Hepatocyte (in vitro differentiated cells): Measurements from ENCODE around the gene ABHD2. TPM values are rescaled to one million over a fixed set of nuclear protein-coding genes. Genes with fewer than 3 reads are reported as not detected.

Experiments
- DNase-seq: peaks from one replicate; pipeline ENCODE4 v3.0.0-alpha.2; 2016; ENCODE audit warnings: low spot score
- H2AFZ ChIP-seq: fragments of 200-600 bp; sonication (generic); 2 replicates; pipeline ENCODE4 v1.6.0; 2016; ENCODE audit warnings: antibody characterized with exemption, mild to moderate bottlenecking
- H3K27ac ChIP-seq: fragments of 200-600 bp; sonication (generic); 2 replicates; pipeline ENCODE4 v1.5.1; 2016; ENCODE audit warnings: mild to moderate bottlenecking
- H3K27me3 ChIP-seq: fragments of 200-600 bp; sonication (generic); 2 replicates; pipeline ENCODE4 v1.6.1; 2016
- H3K36me3 ChIP-seq: fragments of 200-600 bp; sonication (generic); replicated peaks from 2 replicates; pipeline ENCODE4 v1.5.1; 2016; ENCODE audit warnings: low read depth; ENCODE audit not compliant: insufficient read depth
- H3K4me1 ChIP-seq: fragments of 200-600 bp; sonication (generic); 2 replicates; pipeline ENCODE4 v1.5.1; 2016; ENCODE audit warnings: mild to moderate bottlenecking, moderate library complexity; ENCODE audit not compliant: insufficient read depth
- H3K4me2 ChIP-seq: fragments of 200-600 bp; sonication (generic); 2 replicates; pipeline ENCODE4 v1.6.0; 2016
- H3K4me3 ChIP-seq: fragments of 200-600 bp; sonication (generic); 2 replicates; pipeline ENCODE4 v1.5.1; 2016; ENCODE audit warnings: mild to moderate bottlenecking
- H3K79me2 ChIP-seq: fragments of 200-600 bp; sonication (generic); 2 replicates; pipeline ENCODE4 v1.6.0; 2017; ENCODE audit warnings: mild to moderate bottlenecking
- H3K9me2 ChIP-seq: fragments of 200-600 bp; sonication (generic); replicated peaks from 2 replicates; pipeline ENCODE4 v1.6.0; 2017; ENCODE audit warnings: mild to moderate bottlenecking; ENCODE audit not compliant: insufficient read depth
- H3K9me3 ChIP-seq: fragments of 200-600 bp; sonication (generic); 2 replicates; pipeline ENCODE4 v1.5.1; 2016; ENCODE audit warnings: low read depth, mild to moderate bottlenecking
- H4K20me1 ChIP-seq: fragments of 200-600 bp; sonication (generic); 2 replicates; pipeline ENCODE4 v1.6.0; 2016; ENCODE audit warnings: mild to moderate bottlenecking; ENCODE audit not compliant: insufficient read depth, poor library complexity, severe bottlenecking
- CTCF ChIP-seq: fragments of 200-600 bp; sonication (generic); IDR thresholded peaks from 2 replicates; pipeline ENCODE4 v1.5.1; 2016; ENCODE audit warnings: antibody characterized with exemption, mild to moderate bottlenecking; ENCODE audit not compliant: poor library complexity
- EZH2 ChIP-seq: fragments of 200-600 bp; sonication (generic); IDR thresholded peaks from 2 replicates; pipeline ENCODE4 v1.6.1; 2016; ENCODE audit warnings: antibody characterized with exemption, mild to moderate bottlenecking, borderline replicate concordance
- EZH2phosphoT487 ChIP-seq: fragments of 200-600 bp; sonication (generic); IDR thresholded peaks from one replicate; pipeline ENCODE4 v1.6.1; 2018; ENCODE audit warnings: antibody characterized with exemption, mild to moderate bottlenecking, low read depth, moderate library complexity; ENCODE audit not compliant: unreplicated experiment, severe bottlenecking
- WGBS: methylation state at CpG from one replicate; pipeline ENCODE4 v1.1.6; 2016; ENCODE audit warnings: low lambda C conversion rate; ENCODE audit errors: missing lambda C conversion rate; 5-methylcytosine and 5-hydroxymethylcytosine counted together
- polyA plus RNA-seq: library from polyadenylated mRNA; unstranded; fragments of >200 nt; fragmentation: Nextera tagmentation; extraction: Ambion mirVana; gene quantifications from 2 replicates; pipeline ENCODE4 v1.2.1, GENCODE V29; 2016
- total RNA-seq: library from RNA; depleted of rRNA; stranded (reverse); fragments of >200 nt; gene quantifications from 2 replicates; pipeline ENCODE4 v1.2.3, GENCODE V29; 2014

The ABHD2 gene
- total and polyA plus RNA-seq, 2 experiments from 2014 or later, result 11.7 to 59.7 TPM

- Histone ChIP-seq H3K9me3 (peaks cover 11% of the 10 kb centered on the region), H3K4me2 (no peak overlapping the region), H4K20me1 (no peaks in the 10 kb centered on the region), H3K4me3 (no peak overlapping the region), H3K27me3 (no peaks in the 10 kb centered on the region), H2AFZ (no peak overlapping the region), H3K4me1 (no peaks in the 10 kb centered on the region), H3K9me2 (no peaks in the 10 kb centered on the region), H3K27ac (no peak overlapping the region), H3K79me2 (no peaks in the 10 kb centered on the region), H3K36me3 (no peaks in the 10 kb centered on the region)
- DNase-seq, result no peak
- WGBS, result 96% methylated on average over 7 of the region's 7 CpGs
- TF ChIP-seq EZH2 (no peak), CTCF (no peak), EZH2phosphoT487 (no peak)
Measured at GRCh38 chr15:89070197-89071124, 17.8 kb upstream of the ABHD2 start.

- Histone ChIP-seq H2AFZ (no peak overlapping the region), H3K9me3 (peaks cover 11% of the 10 kb centered on the region)
Measured at GRCh38 chr15:89071471-89071870, 16.8 kb upstream of the ABHD2 start.

GRCh38 chr15:89072277-89072869 is 15.9 kb upstream of the ABHD2 start:
- H4K20me1 ChIP-seq, result no peaks in the 10 kb centered on the region
- H3K79me2 ChIP-seq, result no peaks in the 10 kb centered on the region
- TF ChIP-seq EZH2 (no peak), CTCF (no peak), EZH2phosphoT487 (no peak)
- WGBS, result 84% methylated on average over 3 of the region's 3 CpGs
- peaks cover 5% of the 10 kb centered on the region for H3K9me3 ChIP-seq
- H3K4me1 ChIP-seq, result no peaks in the 10 kb centered on the region
- no peak overlapping the region for H3K4me2 ChIP-seq
- no peaks in the 10 kb centered on the region for H3K9me2 ChIP-seq
- no peak overlapping the region for H2AFZ ChIP-seq
- no peaks in the 10 kb centered on the region for H3K36me3 ChIP-seq
- H3K4me3 ChIP-seq, result no peak overlapping the region
- no peak overlapping the region for H3K27ac ChIP-seq
- DNase-seq, result no peak
- no peaks in the 10 kb centered on the region for H3K27me3 ChIP-seq

More at GRCh38 chr15:89071471-89071870, 16.8 kb upstream of the ABHD2 start:
- Histone ChIP-seq H3K27ac (no peak overlapping the region), H3K27me3 (no peaks in the 10 kb centered on the region), H4K20me1 (no peaks in the 10 kb centered on the region), H3K79me2 (no peaks in the 10 kb centered on the region), H3K9me2 (no peaks in the 10 kb centered on the region), H3K4me1 (no peaks in the 10 kb centered on the region), H3K4me2 (no peak overlapping the region), H3K4me3 (no peak overlapping the region), H3K36me3 (no peaks in the 10 kb centered on the region)
- WGBS, result 73% methylated on average over 4 of the region's 4 CpGs
- DNase-seq, result no peak
- TF ChIP-seq CTCF (no peak), EZH2phosphoT487 (no peak), EZH2 (no peak)
